PFSK-1 (cell line): ENCODE measurements around the gene SCYL2.

ENCODE experiments used
- POLR2AphosphoS5 ChIP-seq: IDR thresholded peaks from 2 replicates; pipeline ENCODE4 v1.6.1; 2012; ENCODE audit warnings: low read depth, mild to moderate bottlenecking, control low read depth, low read length, moderate library complexity
- REST ChIP-seq, 2 experiments: IDR thresholded peaks; 2 replicates each; pipeline versions ENCODE4 v1.6.1 to v1.8.0; 2011 to 2012; ENCODE audit warnings: low read depth in 2 of 2, low read length in 2 of 2, control low read depth in 1 of 2, inconsistent platforms in 1 of 2, mild to moderate bottlenecking in 1 of 2, moderate library complexity in 1 of 2; ENCODE audit not compliant: insufficient read depth in 1 of 2
- SIN3A ChIP-seq: IDR thresholded peaks from 2 replicates; pipeline ENCODE4 v1.6.1; 2012; ENCODE audit warnings: mild to moderate bottlenecking, low read length, moderate library complexity, borderline replicate concordance; ENCODE audit not compliant: insufficient read depth
- TAF1 ChIP-seq: IDR thresholded peaks from 2 replicates; pipeline ENCODE4 v1.6.1; 2012; ENCODE audit warnings: low read length, control low read depth, borderline replicate concordance; ENCODE audit not compliant: insufficient read depth

- TF ChIP-seq REST (IDR thresholded peaks at IDR 0.05; ENCODE audit: insufficient read depth in 1 of 2, low read depth in 2 of 2, low read length in 2 of 2) = no peak
- no peak for TF ChIP-seq SIN3A
- TF ChIP-seq POLR2AphosphoS5 = no peak
- no peak for TF ChIP-seq TAF1
Observed at GRCh38 chr12:100293017-100293416, 26.0 kb downstream of the SCYL2 start.
